Brain microvascular endothelial cell (primary cell): ENCODE results near the gene UBASH3A.
A peak's percentile ranks its signal among the peaks of the same experiment; 100 is the strongest.

Experiments used
- DNase-seq: peaks from one replicate; pipeline ENCODE4 v3.0.0-alpha.2; 2020
- H3K27ac ChIP-seq: fragments of 250-450 bp; sonication (Bioruptor Pico); 2 replicates; pipeline ENCODE4 v1.5.1; 2020; ENCODE audit warnings: mild to moderate bottlenecking, moderate library complexity
- H3K27me3 ChIP-seq: fragments of 250-450 bp; sonication (Bioruptor Pico); replicated peaks from 2 replicates; pipeline ENCODE4 v1.5.1; 2020; ENCODE audit warnings: mild to moderate bottlenecking
- H3K36me3 ChIP-seq: fragments of 250-450 bp; sonication (Bioruptor Pico); replicated peaks from 2 replicates; pipeline ENCODE4 v1.5.1; 2020; ENCODE audit warnings: mild to moderate bottlenecking
- H3K4me3 ChIP-seq: 2 replicates; pipeline ENCODE4 v1.5.1; 2011; ENCODE audit warnings: low read depth, mild to moderate bottlenecking, control low read depth, low read length, moderate library complexity
- in situ Hi-C: cut with HindIII; loops from 2 replicates; pipeline ENCODE4 v1.10.0; 2017; ENCODE audit warnings: low sequenced_read_pairs, low pct_ligation_motif_present
- TF ChIP-seq, protein P1 (sequence below): IDR thresholded peaks from 2 replicates; pipeline ENCODE4 v1.5.1; 2011; ENCODE audit warnings: low read depth, mild to moderate bottlenecking, moderate library complexity, low read length, control low read depth, inconsistent platforms; ENCODE audit errors: missing control alignments

The UBASH3A gene

GRCh38 chr21:42414066-42414465 lies 10.4 kb downstream of the UBASH3A start:
- TF ChIP-seq, protein P1, sequence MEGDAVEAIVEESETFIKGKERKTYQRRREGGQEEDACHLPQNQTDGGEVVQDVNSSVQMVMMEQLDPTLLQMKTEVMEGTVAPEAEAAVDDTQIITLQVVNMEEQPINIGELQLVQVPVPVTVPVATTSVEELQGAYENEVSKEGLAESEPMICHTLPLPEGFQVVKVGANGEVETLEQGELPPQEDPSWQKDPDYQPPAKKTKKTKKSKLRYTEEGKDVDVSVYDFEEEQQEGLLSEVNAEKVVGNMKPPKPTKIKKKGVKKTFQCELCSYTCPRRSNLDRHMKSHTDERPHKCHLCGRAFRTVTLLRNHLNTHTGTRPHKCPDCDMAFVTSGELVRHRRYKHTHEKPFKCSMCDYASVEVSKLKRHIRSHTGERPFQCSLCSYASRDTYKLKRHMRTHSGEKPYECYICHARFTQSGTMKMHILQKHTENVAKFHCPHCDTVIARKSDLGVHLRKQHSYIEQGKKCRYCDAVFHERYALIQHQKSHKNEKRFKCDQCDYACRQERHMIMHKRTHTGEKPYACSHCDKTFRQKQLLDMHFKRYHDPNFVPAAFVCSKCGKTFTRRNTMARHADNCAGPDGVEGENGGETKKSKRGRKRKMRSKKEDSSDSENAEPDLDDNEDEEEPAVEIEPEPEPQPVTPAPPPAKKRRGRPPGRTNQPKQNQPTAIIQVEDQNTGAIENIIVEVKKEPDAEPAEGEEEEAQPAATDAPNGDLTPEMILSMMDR, result no peak
- Histone ChIP-seq H3K27me3 (peaks cover 6% of the 10 kb centered on the region), H3K27ac (no peak overlapping the region), H3K36me3 (no peaks in the 10 kb centered on the region), H3K4me3 (no peak overlapping the region)
- in situ Hi-C loops, result no loop called here
- DNase-seq, result no peak

GRCh38 chr21:42414553-42414927 lies 10.8 kb downstream of the UBASH3A start:
- Histone ChIP-seq H3K4me3 (no peak overlapping the region), H3K27me3 (peaks cover 6% of the 10 kb centered on the region), H3K27ac (no peak overlapping the region), H3K36me3 (no peaks in the 10 kb centered on the region)
- in situ Hi-C loops, result no loop called here
- no peak for DNase-seq
- TF ChIP-seq, protein P1, result no peak

DNA sequence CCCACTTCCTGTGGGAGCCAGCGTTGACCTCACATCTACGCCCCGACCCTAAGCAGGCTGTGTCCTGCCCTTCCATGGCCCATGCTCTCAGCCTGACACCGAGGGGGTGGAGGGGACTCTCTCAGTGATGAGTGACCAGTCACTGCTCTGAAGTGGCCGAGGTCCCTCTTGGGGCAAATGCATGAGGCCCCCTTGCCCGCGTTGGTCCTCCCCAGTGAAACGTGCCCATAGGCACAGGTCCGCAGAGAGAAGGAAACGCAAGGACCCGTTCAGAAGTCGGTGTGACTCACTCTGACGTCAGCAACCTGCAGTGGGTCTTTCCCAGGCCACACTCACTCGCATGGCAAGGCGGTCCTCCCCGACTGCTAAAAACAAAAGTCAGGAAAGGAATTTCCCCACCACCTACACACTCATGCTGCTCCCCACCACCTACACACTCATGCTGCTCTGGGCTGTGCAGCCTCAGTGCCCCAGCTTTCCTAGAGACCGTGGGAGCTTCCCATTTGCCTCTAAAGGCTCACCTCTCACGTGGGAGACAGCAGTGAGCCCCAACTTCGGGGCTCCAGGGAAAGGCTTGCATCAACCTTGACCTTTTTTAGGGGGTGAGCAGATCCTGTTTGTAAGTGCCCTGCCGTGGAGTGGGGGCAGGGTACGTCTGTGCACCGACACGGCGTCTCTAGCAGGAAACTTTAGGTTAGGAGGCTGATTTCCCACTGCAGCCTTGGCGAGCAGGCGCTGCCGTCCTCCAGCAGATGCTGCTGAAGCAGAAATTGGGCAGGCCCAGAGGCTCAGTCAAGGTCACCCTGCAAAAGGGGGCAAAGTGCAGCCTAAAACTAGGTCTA lies 11.4 kb downstream of the UBASH3A start:
- in situ Hi-C loops, result no loop called here
- peaks cover 6% of the 10 kb centered on the region for H3K27me3 ChIP-seq
- H3K27ac ChIP-seq, result no peak overlapping the region
- TF ChIP-seq, protein P1, result no peak
- H3K36me3 ChIP-seq, result no peaks in the 10 kb centered on the region
- DNase-seq, result peak; percentile 95
- no peak overlapping the region for H3K4me3 ChIP-seq

- no peak overlapping the region for H3K27ac ChIP-seq
- no peak overlapping the region for H3K4me3 ChIP-seq
- in situ Hi-C loops, result no loop called here
- H3K27me3 ChIP-seq, result peaks cover 2% of the 10 kb centered on the region
- TF ChIP-seq, protein P1, result no peak
- DNase-seq, result no peak
- H3K36me3 ChIP-seq, result no peaks in the 10 kb centered on the region
Measured at GRCh38 chr21:42417533-42417932, 13.8 kb downstream of the UBASH3A start.

GRCh38 chr21:42418886-42419285 lies 15.2 kb downstream of the UBASH3A start:
- TF ChIP-seq, protein P1, result no peak
- in situ Hi-C loops, result no loop called here

GRCh38 chr21:42419845-42420244 lies 16.1 kb downstream of the UBASH3A start:
- Histone ChIP-seq H3K27me3 (no peaks in the 10 kb centered on the region), H3K4me3 (no peak overlapping the region), H3K27ac (no peak overlapping the region), H3K36me3 (no peaks in the 10 kb centered on the region)
- TF ChIP-seq, protein P1, result no peak
- no peak for DNase-seq
- in situ Hi-C loops, result no loop called here

More at GRCh38 chr21:42418886-42419285, 15.2 kb downstream of the UBASH3A start:
- Histone ChIP-seq H3K27ac (no peak overlapping the region), H3K4me3 (no peak overlapping the region), H3K27me3 (no peaks in the 10 kb centered on the region), H3K36me3 (no peaks in the 10 kb centered on the region)
- DNase-seq, result no peak
